Measurements from ENCODE around the gene GNAQ. TPM values are rescaled to one million over a fixed set of nuclear protein-coding genes. Genes with fewer than 3 reads are reported as not detected.

GNAQ gene
- polyA plus RNA-seq (2013, experiment 1 of 2), result 27.9 TPM
- 28.5 TPM for polyA plus RNA-seq (2013, experiment 2 of 2)

GRCh38 chr9:78031444-78031892 is at the start of gene GNAQ:
GNAQ (minus strand) TSS chr9:78031811; CDS start chr9:78031235, 576 bp downstream.
- no peaks in the 10 kb centered on the region for H3K27me3 ChIP-seq (ENCODE audit: control insufficient read depth in 1 of 2, insufficient read depth in 1 of 2, low read length in 2 of 2)
- no peaks in the 10 kb centered on the region for H3K36me3 ChIP-seq (ENCODE audit: control insufficient read depth in 1 of 2, insufficient read depth in 2 of 2, low read depth in 1 of 2, low read length in 2 of 2)
- peak within 1 kb of the TSS; percentile 82 to 92 for H3K4me3 ChIP-seq (ENCODE audit: insufficient read depth in 1 of 2, low read depth in 1 of 2, low read length in 2 of 2)
- H2BK120ac ChIP-seq (ENCODE audit: low read depth, low read length), result peak within 1 kb of the TSS; percentile 88
- peak within 1 kb of the TSS; percentile 78 for H3K27ac ChIP-seq (ENCODE audit: low read length, poor library complexity, severe bottlenecking)
- peak within 1 kb of the TSS; percentile 70 to 99 for H3K14ac ChIP-seq (ENCODE audit: low read length in 2 of 2)
- H3K79me1 ChIP-seq (replicated peaks; ENCODE audit: low read length, poor library complexity, severe bottlenecking), result no peaks in the 10 kb centered on the region
- peak within 1 kb of the TSS; percentile 62 for H2AFZ ChIP-seq (ENCODE audit: low read depth, low read length)
- peak within 1 kb of the TSS; percentile 79 for H3K4me2 ChIP-seq (ENCODE audit: low read length, poor library complexity, severe bottlenecking)
- no peaks in the 10 kb centered on the region for H3K9me3 ChIP-seq (ENCODE audit: control insufficient read depth, low read length)
- H3K23ac ChIP-seq (ENCODE audit: low read length in 2 of 2), result peak within 1 kb of the TSS in 1 of 2 experiments; percentile 79
- peak within 1 kb of the TSS; percentile 82 for H4K8ac ChIP-seq (ENCODE audit: low read length)
- H3K4me1 ChIP-seq (ENCODE audit: control insufficient read depth, insufficient read depth, low read depth, low read length), result peaks cover 2% of the 10 kb centered on the region
- H3K18ac ChIP-seq (ENCODE audit: low read depth in 1 of 2, low read length in 2 of 2), result peak within 1 kb of the TSS; percentile 87 to 96
- no peak for DNase-seq
- peak within 1 kb of the TSS; percentile 97 for H3K9ac ChIP-seq (ENCODE audit: low read length)
- no peak within 1 kb of the TSS for H2AK5ac ChIP-seq (ENCODE audit: low read length, severe bottlenecking)
- H2BK5ac ChIP-seq (ENCODE audit: low read depth, low read length, poor library complexity, severe bottlenecking), result peak within 1 kb of the TSS; percentile 82
- peak within 1 kb of the TSS in 1 of 2 experiments; percentile 48 for H2BK12ac ChIP-seq (ENCODE audit: low read length in 2 of 2)
- H2BK15ac ChIP-seq (ENCODE audit: low read depth, poor library complexity, severe bottlenecking), result peak within 1 kb of the TSS; percentile 86
- H3K4ac ChIP-seq (ENCODE audit: low read depth in 1 of 2, low read length in 2 of 2), result peak within 1 kb of the TSS; percentile 89 to 91
- 2% methylated on average over 16 of the region's 79 CpGs for WGBS
- peak within 1 kb of the TSS; percentile 68 for H4K91ac ChIP-seq (ENCODE audit: low read length)

- no peak overlapping the region for H4K8ac ChIP-seq (ENCODE audit: low read length)
- H3K79me1 ChIP-seq (replicated peaks; ENCODE audit: low read length, poor library complexity, severe bottlenecking), result no peaks in the 10 kb centered on the region
- no peak for DNase-seq
- peaks cover 0 to 3% of the 10 kb centered on the region in 2 experiments for H3K27me3 ChIP-seq (ENCODE audit: control insufficient read depth in 1 of 2, insufficient read depth in 1 of 2, low read length in 2 of 2)
- H3K27ac ChIP-seq (ENCODE audit: low read length, poor library complexity, severe bottlenecking), result no peak overlapping the region
- no peak overlapping the region for H3K14ac ChIP-seq (ENCODE audit: low read length in 2 of 2)
- H2BK120ac ChIP-seq (ENCODE audit: low read depth, low read length), result no peak overlapping the region
- H3K4me2 ChIP-seq (ENCODE audit: low read length, poor library complexity, severe bottlenecking), result no peak overlapping the region
- no peak overlapping the region for H3K18ac ChIP-seq (ENCODE audit: low read depth in 1 of 2, low read length in 2 of 2)
- H2BK5ac ChIP-seq (ENCODE audit: low read depth, low read length, poor library complexity, severe bottlenecking), result no peak overlapping the region
- no peak overlapping the region for H4K91ac ChIP-seq (ENCODE audit: low read length)
- no peaks in the 10 kb centered on the region for H3K36me3 ChIP-seq (ENCODE audit: control insufficient read depth in 1 of 2, insufficient read depth in 2 of 2, low read depth in 1 of 2, low read length in 2 of 2)
- H2BK12ac ChIP-seq (ENCODE audit: low read length in 2 of 2), result no peak overlapping the region
- H2BK15ac ChIP-seq (ENCODE audit: low read depth, poor library complexity, severe bottlenecking), result no peak overlapping the region
- no peak overlapping the region for H3K4ac ChIP-seq (ENCODE audit: low read depth in 1 of 2, low read length in 2 of 2)
- H3K4me1 ChIP-seq (ENCODE audit: control insufficient read depth, insufficient read depth, low read depth, low read length), result no peaks in the 10 kb centered on the region
- H3K23ac ChIP-seq (ENCODE audit: low read length in 2 of 2), result no peak overlapping the region
- H3K4me3 ChIP-seq (ENCODE audit: insufficient read depth in 1 of 2, low read depth in 1 of 2, low read length in 2 of 2), result no peak overlapping the region
- H2AFZ ChIP-seq (ENCODE audit: low read depth, low read length), result no peak overlapping the region
- WGBS, result 74% methylated on average over 4 of the region's 4 CpGs
- no peaks in the 10 kb centered on the region for H3K9me3 ChIP-seq (ENCODE audit: control insufficient read depth, low read length)
- no peak overlapping the region for H3K9ac ChIP-seq (ENCODE audit: low read length)
- H2AK5ac ChIP-seq (ENCODE audit: low read length, severe bottlenecking), result no peak overlapping the region
These were observed 43.0 kb upstream of the GNAQ start for GRCh38 chr9:78074385-78075291.

- no peak overlapping the region for H3K4me2 ChIP-seq (ENCODE audit: low read length, poor library complexity, severe bottlenecking)
- no peak overlapping the region for H2AFZ ChIP-seq (ENCODE audit: low read depth, low read length)
- no peak overlapping the region for H3K23ac ChIP-seq (ENCODE audit: low read length in 2 of 2)
- H3K4ac ChIP-seq (ENCODE audit: low read depth in 1 of 2, low read length in 2 of 2), result no peak overlapping the region
- H2BK5ac ChIP-seq (ENCODE audit: low read depth, low read length, poor library complexity, severe bottlenecking), result no peak overlapping the region
- no peak overlapping the region for H3K18ac ChIP-seq (ENCODE audit: low read depth in 1 of 2, low read length in 2 of 2)
- no peak overlapping the region for H3K14ac ChIP-seq (ENCODE audit: low read length in 2 of 2)
- no peak overlapping the region for H2BK12ac ChIP-seq (ENCODE audit: low read length in 2 of 2)
- no peaks in the 10 kb centered on the region for H3K4me1 ChIP-seq (ENCODE audit: control insufficient read depth, insufficient read depth, low read depth, low read length)
- H4K91ac ChIP-seq (ENCODE audit: low read length), result no peak overlapping the region
- no peaks in the 10 kb centered on the region for H3K36me3 ChIP-seq (ENCODE audit: control insufficient read depth in 1 of 2, insufficient read depth in 2 of 2, low read depth in 1 of 2, low read length in 2 of 2)
- H4K8ac ChIP-seq (ENCODE audit: low read length), result no peak overlapping the region
- no peak overlapping the region for H2AK5ac ChIP-seq (ENCODE audit: low read length, severe bottlenecking)
- peaks cover 0 to 3% of the 10 kb centered on the region in 2 experiments for H3K27me3 ChIP-seq (ENCODE audit: control insufficient read depth in 1 of 2, insufficient read depth in 1 of 2, low read length in 2 of 2)
- H2BK120ac ChIP-seq (ENCODE audit: low read depth, low read length), result no peak overlapping the region
- H3K79me1 ChIP-seq (replicated peaks; ENCODE audit: low read length, poor library complexity, severe bottlenecking), result no peaks in the 10 kb centered on the region
- H3K4me3 ChIP-seq (ENCODE audit: insufficient read depth in 1 of 2, low read depth in 1 of 2, low read length in 2 of 2), result no peak overlapping the region
- DNase-seq, result no peak
- no peak overlapping the region for H3K9ac ChIP-seq (ENCODE audit: low read length)
- no peaks in the 10 kb centered on the region for H3K9me3 ChIP-seq (ENCODE audit: control insufficient read depth, low read length)
- 71% methylated on average over 7 of the region's 8 CpGs for WGBS
- no peak overlapping the region for H3K27ac ChIP-seq (ENCODE audit: low read length, poor library complexity, severe bottlenecking)
- no peak overlapping the region for H2BK15ac ChIP-seq (ENCODE audit: low read depth, poor library complexity, severe bottlenecking)
These were observed 42.1 kb upstream of the GNAQ start for GRCh38 chr9:78073722-78074121.

- Histone ChIP-seq H4K91ac (ENCODE audit: low read length) (no peak overlapping the region), H4K8ac (ENCODE audit: low read length) (no peak overlapping the region), H3K4me1 (ENCODE audit: control insufficient read depth, insufficient read depth, low read depth, low read length) (no peaks in the 10 kb centered on the region), H2AFZ (ENCODE audit: low read depth, low read length) (no peak overlapping the region), H2BK5ac (ENCODE audit: low read depth, low read length, poor library complexity, severe bottlenecking) (no peak overlapping the region), H2AK5ac (ENCODE audit: low read length, severe bottlenecking) (no peak overlapping the region), H3K9me3 (ENCODE audit: control insufficient read depth, low read length) (no peaks in the 10 kb centered on the region), H3K27ac (ENCODE audit: low read length, poor library complexity, severe bottlenecking) (no peak overlapping the region), H3K36me3 (ENCODE audit: control insufficient read depth in 1 of 2, insufficient read depth in 2 of 2, low read depth in 1 of 2, low read length in 2 of 2) (no peaks in the 10 kb centered on the region), H3K18ac (ENCODE audit: low read depth in 1 of 2, low read length in 2 of 2) (no peak overlapping the region), H2BK120ac (ENCODE audit: low read depth, low read length) (no peak overlapping the region), H2BK15ac (ENCODE audit: low read depth, poor library complexity, severe bottlenecking) (no peak overlapping the region), H3K79me1 (replicated peaks; ENCODE audit: low read length, poor library complexity, severe bottlenecking) (no peaks in the 10 kb centered on the region), H2BK12ac (ENCODE audit: low read length in 2 of 2) (no peak overlapping the region), H3K27me3 (ENCODE audit: control insufficient read depth in 1 of 2, insufficient read depth in 1 of 2, low read length in 2 of 2) (peaks cover 0 to 3% of the 10 kb centered on the region in 2 experiments), H3K4ac (ENCODE audit: low read depth in 1 of 2, low read length in 2 of 2) (no peak overlapping the region), H3K4me2 (ENCODE audit: low read length, poor library complexity, severe bottlenecking) (no peak overlapping the region), H3K4me3 (ENCODE audit: insufficient read depth in 1 of 2, low read depth in 1 of 2, low read length in 2 of 2) (no peak overlapping the region), H3K14ac (ENCODE audit: low read length in 2 of 2) (no peak overlapping the region), H3K9ac (ENCODE audit: low read length) (no peak overlapping the region), H3K23ac (ENCODE audit: low read length in 2 of 2) (no peak overlapping the region)
- no peak for DNase-seq
- WGBS, result 87% methylated on average over 2 of the region's 3 CpGs
These were observed 41.1 kb upstream of the GNAQ start for GRCh38 chr9:78072586-78073199.
